NCI-H2107 treated with DMSO at 0.1 percent for 48 hours (cell line): ENCODE measurements around the gene ZC3H18.

Source experiments
- DNase-seq: peaks from one replicate; lab custom pipeline; 2025; ENCODE audit not compliant: unreplicated experiment; lab: John Stamatoyannopoulos, UW

Gene ZC3H18

GRCh38 chr16:88532434-88533241 lies 37.6 kb upstream of the ZC3H18 start:
- no peak for DNase-seq

- DNase-seq, result no peak
These were observed 36.8 kb upstream of the ZC3H18 start for GRCh38 chr16:88533381-88533917.

GRCh38 chr16:88533932-88534637 lies 36.1 kb upstream of the ZC3H18 start:
- no peak for DNase-seq

- no peak for DNase-seq
These were observed 35.5 kb upstream of the ZC3H18 start for GRCh38 chr16:88534638-88535190.

- no peak for DNase-seq
These were observed 34.9 kb upstream of the ZC3H18 start for GRCh38 chr16:88535191-88535856.

GRCh38 chr16:88535857-88536222 lies 34.4 kb upstream of the ZC3H18 start:
- DNase-seq, result no peak

- no peak for DNase-seq
These were observed 33.7 kb upstream of the ZC3H18 start for GRCh38 chr16:88536510-88536909.

GRCh38 chr16:88536971-88537751 lies 33.0 kb upstream of the ZC3H18 start:
- DNase-seq, result no peak

GRCh38 chr16:88537859-88538258 lies 32.3 kb upstream of the ZC3H18 start:
- no peak for DNase-seq

- no peak for DNase-seq
These were observed 31.7 kb upstream of the ZC3H18 start for GRCh38 chr16:88538366-88539060.

- no peak for DNase-seq
These were observed 30.9 kb upstream of the ZC3H18 start for GRCh38 chr16:88539261-88539651.

- DNase-seq, result no peak
These were observed 30.4 kb upstream of the ZC3H18 start for GRCh38 chr16:88539652-88540345.

GRCh38 chr16:88540346-88540977 lies 29.7 kb upstream of the ZC3H18 start:
- no peak for DNase-seq

- no peak for DNase-seq
These were observed 28.2 kb upstream of the ZC3H18 start for GRCh38 chr16:88541831-88542616.

- DNase-seq, result no peak
These were observed 26.9 kb upstream of the ZC3H18 start for GRCh38 chr16:88543230-88543813.

- DNase-seq, result no peak
These were observed 24.4 kb upstream of the ZC3H18 start for GRCh38 chr16:88545781-88546180.

GRCh38 chr16:88548131-88548874 lies 21.9 kb upstream of the ZC3H18 start:
- DNase-seq, result no peak
